Hematopoietic multipotent progenitor cell treated with erythropoietin and hydrocortisone succinate and interleukin-3 and kit ligand, for 17 days (in vitro differentiated cells): ENCODE measurements around the gene PHF21A.
A peak's percentile ranks its signal among the peaks of the same experiment; 100 is the strongest.
"Not testable (repeated sequence)": the region's sequence is repeated elsewhere in the genome, so short reads cannot be mapped to it uniquely, and the experiment has no call there.

ENCODE experiments used
- DNase-seq: peaks from one replicate; pipeline ENCODE4 v3.0.0-alpha.2; 2015; ENCODE audit warnings: low spot score

PHF21A gene

DNA sequence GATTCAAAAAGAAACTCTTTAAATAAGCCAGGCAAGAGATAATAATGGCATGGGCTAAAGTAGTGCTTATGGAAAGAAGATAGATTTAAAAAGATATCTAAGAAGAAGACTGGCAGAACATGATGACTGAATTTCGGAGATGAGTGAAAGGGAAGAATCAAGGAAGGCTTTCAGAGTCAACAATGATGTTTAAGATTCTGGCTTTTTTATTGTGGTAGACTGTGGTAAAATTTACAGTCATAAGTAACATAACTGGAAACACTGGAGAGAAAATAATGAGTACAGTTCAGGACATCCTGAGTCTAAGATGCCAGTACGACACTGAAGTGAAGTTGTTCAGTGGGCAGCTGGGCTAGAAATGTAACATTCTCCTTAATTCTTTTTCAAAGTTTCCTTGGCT lies 85.2 kb downstream of the PHF21A start:
- DNase-seq: no peak

DNA sequence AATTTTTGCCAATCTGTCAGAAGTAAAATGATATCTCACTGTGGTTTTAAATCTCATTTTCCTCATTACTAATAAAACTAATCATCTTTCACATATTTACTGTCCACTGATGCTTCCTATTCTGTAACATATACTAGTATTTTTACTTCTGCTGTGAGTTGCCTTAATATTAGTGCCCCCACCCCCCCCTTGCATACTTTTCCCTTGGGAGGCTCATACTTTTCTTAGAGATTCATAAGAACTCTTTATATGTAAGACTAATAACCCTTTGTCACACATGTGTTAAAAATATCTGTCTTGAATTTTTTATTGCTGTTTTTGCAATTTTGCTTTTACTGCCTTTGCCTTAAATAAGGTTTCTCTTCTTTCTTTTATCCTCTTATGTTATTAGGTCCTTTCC lies 87.2 kb downstream of the PHF21A start:
- DNase-seq: no peak

DNA sequence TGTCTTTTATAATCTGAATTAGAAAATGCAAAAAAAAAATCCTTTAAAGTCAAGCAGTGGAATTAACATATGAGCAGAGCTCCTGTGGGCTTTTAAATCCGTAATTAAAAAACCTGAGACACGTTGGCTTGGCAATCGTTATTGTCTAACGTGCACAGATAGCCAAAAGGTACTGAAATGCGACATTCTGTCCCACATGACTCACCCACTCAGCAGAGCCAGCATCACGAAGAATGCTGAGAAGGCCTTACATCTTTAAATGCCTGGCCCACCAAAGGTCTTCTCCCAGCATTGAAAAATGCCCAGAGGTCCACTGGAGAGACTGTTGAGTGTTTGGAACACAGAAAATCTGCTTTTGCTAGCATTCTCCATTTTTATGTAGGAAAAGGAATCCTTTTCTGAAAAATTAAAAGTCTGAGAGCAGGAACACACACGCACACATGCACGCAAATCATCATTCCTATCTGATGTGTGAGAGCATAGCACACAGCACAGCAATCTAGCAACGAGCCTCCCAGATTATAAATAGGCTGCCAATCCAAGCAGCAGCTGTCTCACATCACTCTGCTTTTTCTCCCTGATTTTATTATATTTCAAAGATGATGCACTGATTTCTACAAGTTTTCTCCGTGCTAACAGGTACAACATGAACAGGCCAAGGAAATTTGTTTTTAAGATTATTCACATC lies 94.5 kb downstream of the PHF21A start:
- no peak for DNase-seq

DNA sequence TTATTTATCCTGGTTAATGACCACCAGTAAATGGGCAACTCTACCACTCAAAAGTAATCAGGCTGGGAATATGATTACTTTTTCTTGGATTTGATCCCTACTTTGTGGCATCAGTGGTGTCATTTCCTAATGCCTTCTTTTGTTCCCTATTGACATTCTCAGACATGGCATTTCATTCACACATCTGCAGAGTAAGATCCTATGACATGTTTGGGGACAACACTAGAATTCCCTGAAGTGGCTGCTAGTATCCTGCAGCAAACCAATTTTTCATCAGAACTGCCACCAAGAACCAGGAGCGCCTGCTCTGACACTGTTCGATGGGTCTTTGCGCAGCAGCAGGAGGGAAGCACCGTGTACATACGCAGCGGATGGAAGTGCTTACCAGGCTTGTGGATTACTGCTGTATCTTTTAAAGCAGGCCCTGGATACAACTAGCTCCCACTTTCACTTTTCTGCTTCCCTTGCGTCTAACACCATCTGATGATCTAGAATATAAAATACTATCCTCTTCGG lies 101.1 kb downstream of the PHF21A start:
- DNase-seq: no peak

DNA sequence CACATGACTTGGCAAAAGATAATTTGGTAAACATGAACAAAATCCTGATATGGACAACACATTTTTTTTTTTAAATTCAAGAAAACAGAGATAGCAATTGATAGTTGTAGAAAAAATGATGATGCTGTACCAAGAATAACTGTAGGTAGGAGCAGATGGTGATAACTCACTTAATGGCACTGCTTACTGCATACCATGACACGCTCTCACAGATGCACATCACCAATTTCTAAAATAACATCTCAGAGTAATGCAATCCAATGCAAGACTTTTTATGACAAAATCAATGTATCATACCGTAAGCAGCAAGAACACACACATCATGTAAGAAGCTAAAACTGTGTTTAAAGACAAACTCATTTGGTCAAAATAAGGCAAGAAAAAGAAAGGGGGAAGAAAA lies 102.6 kb downstream of the PHF21A start:
- no peak for DNase-seq

DNA sequence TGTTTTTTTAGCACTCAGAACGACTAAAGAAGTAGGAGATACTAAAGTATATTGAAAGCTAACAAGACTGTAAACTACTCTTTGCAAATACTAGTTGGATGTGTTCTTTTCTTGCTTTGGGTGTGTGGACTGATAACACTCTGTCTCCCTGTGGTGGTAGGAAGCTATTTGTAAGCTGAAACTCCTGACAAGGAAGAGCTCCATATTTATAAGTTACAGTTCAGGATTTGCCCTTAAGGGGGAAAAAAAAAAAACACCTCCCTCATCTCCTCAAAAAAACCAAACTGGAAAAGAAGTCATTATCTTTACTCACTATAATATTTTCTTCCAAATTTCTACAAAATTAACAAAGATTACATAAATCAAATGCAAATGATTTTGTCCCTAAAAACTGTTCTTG lies 103.9 kb downstream of the PHF21A start:
- no peak for DNase-seq

DNA sequence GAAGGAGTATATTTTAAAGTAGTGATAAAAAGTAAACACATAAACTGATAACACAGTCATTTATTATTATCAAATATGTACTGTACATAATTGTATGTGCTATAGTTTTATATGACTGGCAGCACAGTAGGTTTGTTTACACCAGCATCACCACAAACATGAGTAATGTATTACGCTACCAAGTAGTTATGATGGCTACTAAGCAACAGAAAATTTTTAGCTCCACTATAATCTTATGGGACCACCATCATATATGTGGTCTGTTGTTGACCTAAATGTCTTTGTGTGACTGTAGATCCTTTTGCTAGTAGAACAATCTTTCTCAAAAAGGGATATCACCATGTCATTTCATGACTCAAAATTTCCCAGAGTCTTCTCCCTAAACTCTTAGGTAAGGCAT lies 105.3 kb downstream of the PHF21A start:
- DNase-seq: no peak

DNA sequence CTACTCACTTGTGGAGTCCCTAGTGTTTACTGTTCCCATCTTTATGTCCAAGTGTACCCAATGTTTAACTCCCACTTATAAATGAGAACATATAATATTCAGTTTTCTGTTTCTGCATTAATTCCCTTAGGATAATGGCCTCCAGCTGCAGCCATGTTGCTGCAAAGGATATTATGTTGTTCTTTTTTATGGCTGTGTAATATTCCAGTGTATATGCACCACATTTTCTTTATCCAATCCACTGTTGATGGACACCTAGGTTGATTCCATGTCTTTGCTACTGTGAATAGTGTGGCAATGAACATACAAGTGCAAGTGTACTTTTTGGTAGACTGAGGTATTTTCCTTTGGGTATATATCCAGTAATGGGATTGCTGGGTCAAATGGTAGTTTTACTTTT lies 107.1 kb downstream of the PHF21A start:
- DNase-seq: not testable (repeated sequence)

DNA sequence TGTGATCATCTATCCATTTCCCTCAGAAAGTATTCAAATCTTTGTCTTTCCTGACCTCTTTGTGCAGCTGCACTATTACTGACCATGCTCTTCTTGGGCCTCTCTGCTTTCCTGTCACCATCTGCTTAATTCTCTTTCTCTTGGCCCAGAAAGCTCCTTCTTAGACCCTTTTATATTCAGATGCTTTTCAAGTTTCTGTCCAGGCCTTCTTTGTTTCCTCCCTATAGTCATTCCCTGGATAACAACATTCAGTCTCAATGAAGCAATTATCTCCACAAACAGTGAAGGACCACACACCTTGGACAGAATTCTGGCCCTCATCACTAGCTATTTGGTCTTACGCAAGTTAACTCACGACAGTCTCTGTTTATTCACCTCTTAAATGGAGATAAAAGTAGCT lies 109.1 kb downstream of the PHF21A start:
- DNase-seq: no peak

DNA sequence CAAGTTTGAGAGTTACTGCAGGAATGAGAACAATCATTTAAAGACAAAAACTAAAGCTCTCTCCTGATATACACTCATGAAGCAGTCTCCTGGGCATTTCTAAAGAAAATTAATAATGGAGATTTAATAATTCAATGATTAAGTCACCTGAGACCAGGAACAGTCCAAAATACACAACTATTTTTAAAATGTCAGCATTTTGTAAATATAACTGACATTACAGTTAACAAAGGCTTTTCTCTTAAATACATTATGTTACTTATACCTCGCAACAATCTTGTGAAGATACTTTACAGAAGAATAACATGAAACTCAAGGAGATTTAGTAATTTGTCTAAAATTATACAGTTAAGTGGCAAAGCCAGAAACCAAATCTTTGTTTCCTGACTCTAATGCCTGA lies 111.2 kb downstream of the PHF21A start:
- no peak for DNase-seq

DNA sequence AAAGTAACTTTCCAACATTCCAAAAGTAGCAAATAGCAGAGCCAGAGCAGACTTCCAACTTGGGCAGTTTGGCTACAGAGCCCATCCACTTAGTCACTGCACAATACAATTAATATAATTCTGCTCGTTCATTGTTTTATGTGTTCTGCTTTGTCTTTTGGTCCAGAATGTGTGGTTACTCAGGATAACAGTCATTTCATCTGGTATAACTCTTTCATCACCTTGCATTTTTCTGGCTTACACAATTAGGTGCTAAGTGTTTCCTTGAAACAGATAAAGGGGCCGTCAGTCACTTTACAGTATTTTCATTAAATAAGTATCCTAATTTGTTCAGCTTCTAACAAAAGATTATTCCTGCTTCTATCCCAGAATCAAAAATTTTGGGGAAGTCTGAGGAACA lies 111.6 kb downstream of the PHF21A start:
- DNase-seq: no peak

DNA sequence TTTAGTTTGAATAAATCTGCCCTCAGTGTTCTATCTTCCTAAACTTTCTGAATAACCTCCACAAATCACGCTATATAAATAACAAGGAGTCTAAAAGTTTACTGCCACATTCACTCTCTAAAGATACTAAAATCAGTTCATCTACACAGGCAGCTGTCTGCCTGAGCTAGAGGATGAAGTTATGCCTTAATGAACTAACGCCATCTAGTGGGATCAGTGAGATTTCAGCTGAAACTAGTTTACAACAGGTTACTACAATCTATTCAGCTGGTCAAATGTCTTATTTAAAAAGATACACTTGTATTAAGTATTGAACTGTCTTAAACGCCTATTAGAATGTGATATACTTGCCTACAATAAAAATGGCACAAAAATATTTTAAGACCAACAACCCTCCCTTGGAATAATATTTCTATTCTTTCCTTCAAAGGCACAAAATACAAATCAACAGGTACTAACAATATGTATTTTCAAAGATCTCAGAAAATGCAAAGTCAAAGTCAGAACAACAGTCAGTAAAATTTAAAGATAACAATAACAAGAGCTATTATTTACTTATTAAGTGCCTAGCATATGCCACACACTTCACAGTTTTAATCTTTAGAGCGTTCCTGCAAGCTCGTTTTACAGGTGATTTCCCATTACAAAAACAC lies 114.7 kb downstream of the PHF21A start:
- peak; percentile 89 for DNase-seq

DNA sequence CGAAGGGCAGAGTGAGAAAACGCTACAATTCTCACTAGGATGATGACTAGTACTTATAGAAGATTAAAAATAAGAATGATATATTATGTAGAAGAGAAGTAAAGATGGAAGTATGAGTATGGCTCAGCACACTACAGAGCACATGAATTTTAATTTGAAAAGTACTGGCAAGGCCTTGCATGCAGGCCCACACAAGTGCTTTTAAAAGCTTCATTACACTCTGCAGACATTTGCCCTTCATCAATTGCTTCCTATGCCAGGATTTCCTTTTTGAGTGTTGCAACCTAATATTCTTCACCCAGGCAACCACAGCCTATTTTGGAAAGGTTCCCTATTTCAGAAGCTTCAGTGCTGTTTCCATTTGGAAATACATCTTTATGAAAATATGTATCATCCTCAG lies 117.7 kb downstream of the PHF21A start:
- DNase-seq: no peak

DNA sequence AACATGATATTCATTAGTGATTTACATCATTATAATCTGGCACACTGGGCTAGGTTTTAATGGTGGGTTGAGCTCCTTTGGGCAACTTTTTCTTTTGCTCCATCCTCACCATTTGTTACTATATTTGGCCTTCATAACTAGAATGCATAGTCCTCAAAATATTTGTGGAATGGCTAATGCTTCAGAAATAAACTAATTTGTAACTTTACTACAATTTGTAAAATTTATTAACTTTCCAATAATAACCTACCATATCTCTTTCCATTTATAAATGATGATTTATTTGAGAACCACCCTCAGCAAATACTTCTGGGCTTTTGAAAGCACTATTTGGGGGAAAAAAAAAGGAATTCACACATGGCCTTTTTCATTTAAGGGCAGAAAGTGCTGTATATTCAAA lies 119.1 kb downstream of the PHF21A start:
- DNase-seq: no peak

DNA sequence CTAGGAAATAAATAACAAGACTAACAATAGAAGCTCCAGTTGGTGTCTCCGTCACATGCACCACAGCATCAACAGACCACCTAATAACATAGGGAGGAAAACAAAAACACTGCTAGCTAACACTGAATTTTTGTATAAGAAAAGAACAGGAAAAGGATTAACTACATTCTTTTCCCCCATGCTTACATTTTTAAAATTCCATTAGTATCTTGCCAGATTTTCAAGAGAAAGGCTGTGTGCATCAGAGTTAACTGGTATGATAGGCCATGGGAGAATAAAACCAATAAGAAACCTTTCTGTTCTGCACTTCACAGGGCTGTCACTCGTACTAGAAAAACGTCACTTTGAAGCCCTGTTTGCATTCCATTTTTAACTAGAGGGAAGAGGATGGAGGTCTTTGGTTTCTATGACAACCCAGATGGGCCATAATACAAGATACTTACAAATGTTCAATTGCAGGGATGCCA lies 119.8 kb downstream of the PHF21A start:
- no peak for DNase-seq

DNA sequence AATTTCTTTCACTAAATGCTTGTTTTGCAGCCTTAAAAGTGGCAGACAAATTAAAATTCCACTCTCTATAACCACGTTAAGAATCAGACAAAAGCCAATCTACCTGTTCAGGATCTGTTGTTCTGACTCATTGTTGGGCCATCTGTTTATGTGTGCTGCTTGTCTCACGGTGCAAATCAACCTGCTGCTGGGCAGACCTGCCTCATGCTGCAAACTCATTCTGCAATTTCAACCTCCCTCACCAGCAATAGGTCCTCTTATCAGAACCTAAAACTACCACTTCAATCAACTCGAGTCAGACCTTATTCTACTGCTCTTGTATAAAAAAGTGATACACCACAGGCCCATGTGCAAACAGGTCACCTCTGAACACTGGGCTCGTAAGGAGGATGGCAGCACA lies 123.7 kb downstream of the PHF21A start:
- peak; percentile 57 for DNase-seq

DNA sequence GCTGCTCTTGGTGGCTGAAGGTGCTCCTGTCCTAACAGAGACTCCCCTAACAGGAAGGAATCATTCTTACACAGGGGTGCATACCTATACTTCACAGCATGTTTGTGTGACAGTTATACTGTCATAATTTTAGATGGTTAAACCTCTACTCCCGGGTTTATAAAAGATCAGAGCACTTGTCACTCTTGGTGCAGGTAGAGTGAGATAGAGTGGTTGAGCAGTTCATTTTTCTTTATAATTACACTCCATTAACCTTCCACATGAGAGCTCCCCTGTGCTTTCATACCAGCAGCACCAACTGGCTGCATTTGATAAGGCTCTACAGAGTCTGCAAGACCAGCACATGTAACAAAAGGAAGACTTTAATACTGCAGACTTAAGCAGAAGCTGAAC lies 125.9 kb downstream of the PHF21A start:
- peak; percentile 70 for DNase-seq

DNA sequence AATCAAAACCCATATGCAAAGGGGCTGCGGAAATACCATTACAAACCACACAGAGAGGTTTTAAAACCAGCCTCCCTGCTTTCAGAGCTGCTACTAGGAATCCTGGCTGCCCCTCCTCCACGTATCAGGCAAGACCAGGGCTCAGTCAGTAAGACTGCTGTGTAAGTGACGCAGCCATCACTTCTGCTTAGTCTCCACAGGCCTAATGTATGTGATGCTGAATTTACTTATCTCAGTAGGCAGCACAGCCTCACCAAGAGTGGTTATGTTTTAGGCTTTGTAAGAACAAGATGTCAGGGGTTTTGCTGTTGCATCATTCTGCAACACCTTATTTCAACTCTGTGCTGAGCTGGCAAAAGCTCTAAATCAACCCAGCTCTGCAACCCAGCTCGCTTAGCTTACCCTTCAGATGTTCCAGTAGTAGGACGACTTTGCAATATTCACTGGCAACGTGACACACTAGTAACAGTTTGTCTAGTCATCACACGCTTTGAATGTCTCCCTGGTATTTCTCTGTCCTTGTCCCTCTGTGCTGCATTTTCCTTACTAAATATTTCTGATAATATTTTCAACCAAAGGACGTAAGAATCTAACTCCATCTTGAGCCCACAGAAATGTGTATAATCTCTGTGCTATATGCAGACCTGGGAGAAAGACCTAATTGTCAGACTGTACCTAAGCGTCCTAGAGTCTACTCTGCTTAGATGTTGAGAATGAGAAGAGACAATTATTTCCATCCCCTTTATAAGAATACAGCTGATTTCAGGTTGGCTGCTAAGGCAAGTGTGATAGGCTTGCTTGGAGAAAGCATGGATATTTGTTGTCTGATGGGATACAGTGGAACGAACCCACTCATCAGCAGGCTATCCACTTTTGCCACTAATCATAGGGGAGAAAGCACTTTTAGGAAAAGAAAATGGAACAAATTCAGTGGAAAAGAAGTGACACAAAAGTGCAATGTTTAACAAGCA lies 126.6 kb downstream of the PHF21A start:
- peak; percentile 78 for DNase-seq

DNA sequence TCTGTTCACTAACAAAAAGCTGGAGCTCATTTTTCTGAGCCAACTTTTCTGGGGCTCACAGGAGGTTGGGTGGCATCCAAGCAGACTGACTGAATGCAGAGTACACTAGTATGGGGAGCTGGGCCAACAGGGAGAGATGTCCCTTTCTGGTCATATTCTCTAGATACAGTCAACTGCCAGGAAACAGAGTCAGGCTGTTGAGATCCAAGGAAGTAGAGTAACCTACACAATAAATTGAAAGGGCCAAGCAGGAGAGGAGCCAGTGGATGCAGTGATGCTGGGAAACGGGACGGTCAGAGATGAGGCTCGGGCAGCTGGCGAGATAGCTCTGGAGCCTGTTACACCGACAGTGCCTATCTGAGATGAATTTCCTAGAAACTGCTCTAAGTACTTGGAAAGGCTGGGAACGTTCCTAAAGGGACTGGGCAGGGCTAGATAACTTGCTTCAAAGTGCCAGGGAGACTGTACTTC lies 127.7 kb downstream of the PHF21A start:
- peak; percentile 32 for DNase-seq

DNA sequence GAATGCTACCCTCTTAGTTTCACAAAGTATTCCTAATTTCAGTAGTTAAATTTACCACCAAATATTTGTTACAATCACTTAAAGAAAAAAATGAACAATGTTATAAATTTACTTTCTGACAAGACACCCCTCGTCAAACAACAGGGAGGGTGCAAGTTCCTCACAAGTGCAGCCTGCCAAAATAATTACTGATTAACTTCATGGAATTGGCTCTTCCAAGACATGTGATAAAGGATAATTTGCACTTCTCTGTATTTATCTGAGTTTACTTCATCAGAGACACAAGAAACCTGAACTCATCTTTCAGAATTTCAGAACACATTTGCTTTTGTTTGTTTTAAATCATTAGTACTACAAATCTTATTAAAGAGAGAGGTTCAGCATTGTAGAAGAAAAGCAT lies 132.3 kb downstream of the PHF21A start:
- no peak for DNase-seq

DNA sequence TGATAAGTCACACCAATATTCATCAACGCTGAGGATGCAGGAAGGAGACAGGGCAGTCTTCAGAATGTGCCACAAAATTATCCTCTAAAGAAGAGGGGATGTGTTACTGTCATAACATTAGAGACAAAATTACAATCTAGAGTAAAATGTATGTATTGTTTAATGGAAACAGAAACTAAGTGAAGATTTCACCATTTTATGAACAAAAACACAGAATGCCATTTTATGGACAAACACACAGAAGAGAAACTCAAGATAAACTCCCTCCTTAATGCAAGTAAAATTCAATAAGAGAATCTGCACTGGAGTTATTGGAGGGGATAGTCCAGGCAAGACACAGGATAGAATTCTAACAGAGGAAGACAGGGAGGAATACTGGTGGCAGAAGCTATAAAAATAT lies 136.0 kb downstream of the PHF21A start:
- no peak for DNase-seq

DNA sequence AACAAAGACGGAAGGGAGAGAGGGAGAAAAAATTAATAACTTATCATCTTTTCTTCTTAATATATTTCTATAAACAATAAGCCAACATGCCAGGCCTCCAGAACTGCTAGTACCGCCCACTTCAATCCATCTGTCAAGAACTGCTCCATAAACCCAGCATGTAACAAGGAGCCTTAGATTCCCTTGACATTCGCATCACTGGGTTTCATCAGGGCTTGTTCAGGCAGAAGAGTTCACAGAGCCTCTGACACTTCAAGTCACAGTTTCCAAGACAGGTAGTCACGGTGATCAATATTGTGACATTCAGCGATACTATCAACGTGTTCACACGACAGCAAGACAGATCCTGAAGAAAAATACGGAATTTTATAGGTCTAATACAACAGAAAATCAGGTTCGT lies 137.1 kb downstream of the PHF21A start:
- no peak for DNase-seq

DNA sequence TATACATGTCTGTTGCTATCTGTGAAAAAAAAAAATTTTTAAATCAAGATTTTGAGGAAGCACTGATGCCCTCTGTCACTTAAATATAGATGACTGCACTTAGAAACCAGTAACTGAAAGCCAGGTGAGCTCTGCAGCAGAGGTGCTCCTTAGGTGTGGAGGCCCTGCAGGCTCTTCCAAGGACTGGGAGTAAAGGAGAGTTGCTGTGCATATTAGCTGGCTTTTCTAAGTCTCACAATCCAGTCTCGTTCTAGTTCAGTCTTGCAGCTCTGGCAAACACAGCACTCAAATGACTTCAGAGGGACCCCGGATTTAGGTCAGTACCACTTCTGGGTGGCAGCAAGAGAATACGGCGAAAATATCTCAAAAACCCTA lies 137.8 kb downstream of the PHF21A start:
- DNase-seq: no peak
